HepG2 (cell line): ENCODE measurements around the gene MRPS25. TPM values are rescaled to one million over a fixed set of nuclear protein-coding genes. Genes with fewer than 3 reads are reported as not detected.
A peak's percentile ranks its signal among the peaks of the same experiment; 100 is the strongest.

Experiments used
- ARNT2 ChIP-seq: sonication (generic); formaldehyde crosslinking; IDR thresholded peaks from 2 replicates; pipeline ENCODE4 v1.8.0; 2022; ENCODE audit warnings: mild to moderate bottlenecking, low read depth, missing genetic modification reagents, moderate library complexity
- BRD4 ChIP-seq: sonication (generic); formaldehyde crosslinking; IDR thresholded peaks from 2 replicates; pipeline ENCODE4 v1.4.0; 2020; ENCODE audit warnings: missing genetic modification reagents
- KLF15 ChIP-seq: sonication (generic); formaldehyde crosslinking; IDR thresholded peaks from 2 replicates; pipeline ENCODE4 v1.8.1; 2023; ENCODE audit warnings: borderline replicate concordance, mild to moderate bottlenecking, inconsistent platforms, missing genetic modification reagents, mixed read lengths
- MED13 ChIP-seq: sonication (generic); formaldehyde crosslinking; IDR thresholded peaks from 2 replicates; pipeline ENCODE4 v1.5.0; 2020; ENCODE audit warnings: missing genetic modification reagents
- MXI1 ChIP-seq: IDR thresholded peaks from 3 replicates; pipeline ENCODE4 v1.6.1; 2012; ENCODE audit warnings: low read depth, low read length, inconsistent platforms, borderline replicate concordance
- NFE2L1 ChIP-seq: sonication (generic); formaldehyde crosslinking; IDR thresholded peaks from 2 replicates; pipeline ENCODE4 v1.4.0; 2020; ENCODE audit warnings: missing genetic modification reagents, mild to moderate bottlenecking, borderline replicate concordance
- NFRKB ChIP-seq: fragments of 450-650 bp; IDR thresholded peaks from 2 replicates; pipeline ENCODE4 v1.6.1; 2017
- RAD21 ChIP-seq: fragments of 450-650 bp; formaldehyde crosslinking; IDR thresholded peaks from 2 replicates; pipeline ENCODE4 v1.5.0; 2020; ENCODE audit warnings: mild to moderate bottlenecking
- SMARCE1 ChIP-seq: fragments of 450-650 bp; IDR thresholded peaks from 2 replicates; pipeline ENCODE4 v1.6.1; 2017; ENCODE audit warnings: borderline replicate concordance
- SNAI1 ChIP-seq: sonication (generic); formaldehyde crosslinking; IDR thresholded peaks from 2 replicates; pipeline ENCODE4 v1.5.0; 2020; ENCODE audit warnings: mild to moderate bottlenecking, missing genetic modification reagents, borderline replicate concordance
- SYNCRIP ChIP-seq: fragments of 200-400 bp; formaldehyde crosslinking; IDR thresholded peaks from 2 replicates; pipeline ENCODE4 v1.6.1; 2018; ENCODE audit warnings: mild to moderate bottlenecking, low read depth, low read length; ENCODE audit not compliant: insufficient read depth
- TBL1XR1 ChIP-seq: fragments of 150-350 bp; IDR thresholded peaks from 2 replicates; pipeline ENCODE4 v1.6.1; 2014; ENCODE audit warnings: borderline replicate concordance, low read length; ENCODE audit not compliant: partially characterized antibody
- XRCC5 ChIP-seq: fragments of 200-400 bp; formaldehyde crosslinking; optimal IDR thresholded peaks from 2 replicates; pipeline ENCODE3; 2017; ENCODE audit warnings: mild to moderate bottlenecking, low read length
- ZNF432 ChIP-seq: sonication (generic); formaldehyde crosslinking; IDR thresholded peaks from 2 replicates; pipeline ENCODE4 v1.5.0; 2020; ENCODE audit warnings: missing genetic modification reagents, mild to moderate bottlenecking, borderline replicate concordance
- ZNF564 ChIP-seq: sonication (generic); formaldehyde crosslinking; IDR thresholded peaks from 2 replicates; pipeline ENCODE4 v1.8.1; 2023; ENCODE audit warnings: mild to moderate bottlenecking, missing genetic modification reagents
- ZSCAN12 ChIP-seq: sonication (generic); formaldehyde crosslinking; IDR thresholded peaks from 2 replicates; pipeline ENCODE4 v1.9.0; 2021; ENCODE audit warnings: mild to moderate bottlenecking, missing genetic modification reagents
- ZSCAN21 ChIP-seq: sonication (generic); formaldehyde crosslinking; IDR thresholded peaks from 2 replicates; pipeline ENCODE4 v1.8.0; 2022; ENCODE audit warnings: mild to moderate bottlenecking, missing genetic modification reagents, moderate library complexity, borderline replicate concordance
- polyA plus RNA-seq, 8 experiments: library from polyadenylated mRNA; depleted of rRNA in 3 of 8; stranded (reverse) in 7 of 8; unstranded in 1 of 8; fragments of >200 nt; fragmentation: Illumina TruSeq in 4 of 8; extraction: Trizol in 4 of 8; gene quantifications; 2 replicates each; pipeline versions ENCODE4 v1.2.1 to v1.2.3, GENCODE V29; 2011 to 2016; ENCODE audit warnings: low read depth in 4 of 8, missing spikeins in 1 of 8, mixed read lengths in 1 of 8; ENCODE audit not compliant: insufficient read depth in 1 of 8
- total RNA-seq, 5 experiments: library from RNA; depleted of rRNA; stranded (reverse); fragments of >200 nt; fragmentation: Illumina TruSeq; extraction: Trizol; gene quantifications; 2 replicates each; pipeline ENCODE4 v1.2.3, GENCODE V29; 2016; ENCODE audit warnings: low read depth in 1 of 5
- TF ChIP-seq, protein P1 (sequence below): sonication (generic); formaldehyde crosslinking; conservative IDR thresholded peaks from 2 replicates; pipeline ENCODE4 v1.4.0; 2020; ENCODE audit warnings: missing genetic modification reagents
- TF ChIP-seq, protein P2 (sequence below): sonication (generic); formaldehyde crosslinking; IDR thresholded peaks from 2 replicates; pipeline ENCODE4 v1.4.0; 2020; ENCODE audit warnings: mild to moderate bottlenecking, missing genetic modification reagents, borderline replicate concordance
- TF ChIP-seq, protein P3 (sequence below): sonication (generic); formaldehyde crosslinking; IDR thresholded peaks from 2 replicates; pipeline ENCODE4 v1.8.1; 2023; ENCODE audit warnings: mild to moderate bottlenecking, missing genetic modification reagents
- TF ChIP-seq, protein P4 (sequence below): sonication (generic); formaldehyde crosslinking; IDR thresholded peaks from 2 replicates; pipeline ENCODE4 v1.4.0; 2020; ENCODE audit warnings: low read depth, mild to moderate bottlenecking, missing genetic modification reagents

Gene MRPS25
- total and polyA plus RNA-seq, 2 of the 13 experiments (the other 11 are each of a cell fraction or from before 2014, with no cell fraction given): 60.1 to 74.3 TPM

DNA sequence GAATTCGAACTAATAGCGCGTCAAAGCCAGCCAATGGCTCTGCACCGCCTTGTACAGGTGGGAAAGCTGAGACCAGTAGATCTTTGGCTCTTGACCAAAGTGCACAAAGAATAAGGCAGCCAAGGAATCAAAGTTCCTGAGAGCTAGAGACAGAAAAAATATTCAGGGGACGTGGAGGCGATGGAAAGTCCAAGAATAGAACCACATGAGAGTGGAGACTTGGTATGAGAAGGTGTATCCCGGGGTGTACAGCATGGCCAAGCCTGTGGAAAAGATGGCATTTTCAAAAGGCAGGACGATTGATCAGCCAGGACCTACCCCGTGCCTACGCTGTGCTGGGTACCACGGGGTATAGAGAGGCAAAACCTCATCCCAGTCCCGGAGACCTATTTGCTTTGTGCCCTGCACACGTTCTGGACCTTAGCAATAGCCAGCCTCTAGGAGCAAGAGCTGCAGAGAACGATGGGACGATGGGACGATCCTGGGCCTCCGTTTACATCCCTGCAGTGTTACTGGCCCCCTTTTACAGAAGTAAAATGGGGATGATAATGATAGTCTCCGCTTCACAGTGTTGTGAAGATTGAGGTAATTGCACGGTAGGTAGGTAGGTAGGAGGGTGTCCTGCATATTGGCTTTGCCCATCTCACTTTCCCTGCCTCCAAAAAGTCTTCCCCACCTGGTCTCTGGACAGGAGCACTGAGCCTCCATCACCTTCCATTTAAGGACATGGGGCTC lies 34.4 kb upstream of the MRPS25 start (continued):
- no peak for TF ChIP-seq SYNCRIP
- no peak for TF ChIP-seq MED13 (CRISPR knock-in tag)
- TF ChIP-seq, protein P1, sequence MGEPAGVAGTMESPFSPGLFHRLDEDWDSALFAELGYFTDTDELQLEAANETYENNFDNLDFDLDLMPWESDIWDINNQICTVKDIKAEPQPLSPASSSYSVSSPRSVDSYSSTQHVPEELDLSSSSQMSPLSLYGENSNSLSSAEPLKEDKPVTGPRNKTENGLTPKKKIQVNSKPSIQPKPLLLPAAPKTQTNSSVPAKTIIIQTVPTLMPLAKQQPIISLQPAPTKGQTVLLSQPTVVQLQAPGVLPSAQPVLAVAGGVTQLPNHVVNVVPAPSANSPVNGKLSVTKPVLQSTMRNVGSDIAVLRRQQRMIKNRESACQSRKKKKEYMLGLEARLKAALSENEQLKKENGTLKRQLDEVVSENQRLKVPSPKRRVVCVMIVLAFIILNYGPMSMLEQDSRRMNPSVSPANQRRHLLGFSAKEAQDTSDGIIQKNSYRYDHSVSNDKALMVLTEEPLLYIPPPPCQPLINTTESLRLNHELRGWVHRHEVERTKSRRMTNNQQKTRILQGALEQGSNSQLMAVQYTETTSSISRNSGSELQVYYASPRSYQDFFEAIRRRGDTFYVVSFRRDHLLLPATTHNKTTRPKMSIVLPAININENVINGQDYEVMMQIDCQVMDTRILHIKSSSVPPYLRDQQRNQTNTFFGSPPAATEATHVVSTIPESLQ (CRISPR knock-in tag): 0 out of 2 replicates have a peak, but pooled peaks have one; percentile 1
- TF ChIP-seq, protein P2, sequence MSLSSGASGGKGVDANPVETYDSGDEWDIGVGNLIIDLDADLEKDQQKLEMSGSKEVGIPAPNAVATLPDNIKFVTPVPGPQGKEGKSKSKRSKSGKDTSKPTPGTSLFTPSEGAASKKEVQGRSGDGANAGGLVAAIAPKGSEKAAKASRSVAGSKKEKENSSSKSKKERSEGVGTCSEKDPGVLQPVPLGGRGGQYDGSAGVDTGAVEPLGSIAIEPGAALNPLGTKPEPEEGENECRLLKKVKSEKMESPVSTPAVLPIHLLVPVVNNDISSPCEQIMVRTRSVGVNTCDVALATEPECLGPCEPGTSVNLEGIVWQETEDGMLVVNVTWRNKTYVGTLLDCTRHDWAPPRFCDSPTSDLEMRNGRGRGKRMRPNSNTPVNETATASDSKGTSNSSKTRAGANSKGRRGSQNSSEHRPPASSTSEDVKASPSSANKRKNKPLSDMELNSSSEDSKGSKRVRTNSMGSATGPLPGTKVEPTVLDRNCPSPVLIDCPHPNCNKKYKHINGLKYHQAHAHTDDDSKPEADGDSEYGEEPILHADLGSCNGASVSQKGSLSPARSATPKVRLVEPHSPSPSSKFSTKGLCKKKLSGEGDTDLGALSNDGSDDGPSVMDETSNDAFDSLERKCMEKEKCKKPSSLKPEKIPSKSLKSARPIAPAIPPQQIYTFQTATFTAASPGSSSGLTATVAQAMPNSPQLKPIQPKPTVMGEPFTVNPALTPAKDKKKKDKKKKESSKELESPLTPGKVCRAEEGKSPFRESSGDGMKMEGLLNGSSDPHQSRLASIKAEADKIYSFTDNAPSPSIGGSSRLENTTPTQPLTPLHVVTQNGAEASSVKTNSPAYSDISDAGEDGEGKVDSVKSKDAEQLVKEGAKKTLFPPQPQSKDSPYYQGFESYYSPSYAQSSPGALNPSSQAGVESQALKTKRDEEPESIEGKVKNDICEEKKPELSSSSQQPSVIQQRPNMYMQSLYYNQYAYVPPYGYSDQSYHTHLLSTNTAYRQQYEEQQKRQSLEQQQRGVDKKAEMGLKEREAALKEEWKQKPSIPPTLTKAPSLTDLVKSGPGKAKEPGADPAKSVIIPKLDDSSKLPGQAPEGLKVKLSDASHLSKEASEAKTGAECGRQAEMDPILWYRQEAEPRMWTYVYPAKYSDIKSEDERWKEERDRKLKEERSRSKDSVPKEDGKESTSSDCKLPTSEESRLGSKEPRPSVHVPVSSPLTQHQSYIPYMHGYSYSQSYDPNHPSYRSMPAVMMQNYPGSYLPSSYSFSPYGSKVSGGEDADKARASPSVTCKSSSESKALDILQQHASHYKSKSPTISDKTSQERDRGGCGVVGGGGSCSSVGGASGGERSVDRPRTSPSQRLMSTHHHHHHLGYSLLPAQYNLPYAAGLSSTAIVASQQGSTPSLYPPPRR (CRISPR knock-in tag): no peak
- no peak for TF ChIP-seq XRCC5
- TF ChIP-seq MXI1: no peak
- no peak for TF ChIP-seq NFRKB
- TF ChIP-seq, protein P3, sequence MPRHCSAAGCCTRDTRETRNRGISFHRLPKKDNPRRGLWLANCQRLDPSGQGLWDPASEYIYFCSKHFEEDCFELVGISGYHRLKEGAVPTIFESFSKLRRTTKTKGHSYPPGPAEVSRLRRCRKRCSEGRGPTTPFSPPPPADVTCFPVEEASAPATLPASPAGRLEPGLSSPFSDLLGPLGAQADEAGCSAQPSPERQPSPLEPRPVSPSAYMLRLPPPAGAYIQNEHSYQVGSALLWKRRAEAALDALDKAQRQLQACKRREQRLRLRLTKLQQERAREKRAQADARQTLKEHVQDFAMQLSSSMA (CRISPR knock-in tag): no peak
- no peak for TF ChIP-seq ZNF432
- no peak for TF ChIP-seq RAD21
- TF ChIP-seq KLF15: peak; percentile 88; the same call in 1 of the 2 replicates
- no peak for TF ChIP-seq SMARCE1
- 0 out of 2 replicates have a peak, but pooled peaks have one; percentile 3 for TF ChIP-seq ZSCAN12 (CRISPR knock-in tag)
- TF ChIP-seq ZNF564 (CRISPR knock-in tag): no peak
- TF ChIP-seq BRD4 (CRISPR knock-in tag): no peak
- TF ChIP-seq NFE2L1 (CRISPR knock-in tag): no peak
- TF ChIP-seq, protein P4, sequence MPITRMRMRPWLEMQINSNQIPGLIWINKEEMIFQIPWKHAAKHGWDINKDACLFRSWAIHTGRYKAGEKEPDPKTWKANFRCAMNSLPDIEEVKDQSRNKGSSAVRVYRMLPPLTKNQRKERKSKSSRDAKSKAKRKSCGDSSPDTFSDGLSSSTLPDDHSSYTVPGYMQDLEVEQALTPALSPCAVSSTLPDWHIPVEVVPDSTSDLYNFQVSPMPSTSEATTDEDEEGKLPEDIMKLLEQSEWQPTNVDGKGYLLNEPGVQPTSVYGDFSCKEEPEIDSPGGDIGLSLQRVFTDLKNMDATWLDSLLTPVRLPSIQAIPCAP (CRISPR knock-in tag): no peak
- no peak for TF ChIP-seq ZSCAN21 (CRISPR knock-in tag)
- no peak for TF ChIP-seq SNAI1 (CRISPR knock-in tag)
- TF ChIP-seq ARNT2 (CRISPR knock-in tag): no peak
- peak; percentile 8 for TF ChIP-seq TBL1XR1
